GM10847 (cell line): Measurements from ENCODE around the gene C16orf96.

ENCODE experiments used
- POLR2A ChIP-seq: IDR thresholded peaks from 2 replicates; pipeline ENCODE4 v1.6.1; 2011; ENCODE audit not compliant: insufficient read length; ENCODE audit errors: extremely low read depth

Gene C16orf96

DNA sequence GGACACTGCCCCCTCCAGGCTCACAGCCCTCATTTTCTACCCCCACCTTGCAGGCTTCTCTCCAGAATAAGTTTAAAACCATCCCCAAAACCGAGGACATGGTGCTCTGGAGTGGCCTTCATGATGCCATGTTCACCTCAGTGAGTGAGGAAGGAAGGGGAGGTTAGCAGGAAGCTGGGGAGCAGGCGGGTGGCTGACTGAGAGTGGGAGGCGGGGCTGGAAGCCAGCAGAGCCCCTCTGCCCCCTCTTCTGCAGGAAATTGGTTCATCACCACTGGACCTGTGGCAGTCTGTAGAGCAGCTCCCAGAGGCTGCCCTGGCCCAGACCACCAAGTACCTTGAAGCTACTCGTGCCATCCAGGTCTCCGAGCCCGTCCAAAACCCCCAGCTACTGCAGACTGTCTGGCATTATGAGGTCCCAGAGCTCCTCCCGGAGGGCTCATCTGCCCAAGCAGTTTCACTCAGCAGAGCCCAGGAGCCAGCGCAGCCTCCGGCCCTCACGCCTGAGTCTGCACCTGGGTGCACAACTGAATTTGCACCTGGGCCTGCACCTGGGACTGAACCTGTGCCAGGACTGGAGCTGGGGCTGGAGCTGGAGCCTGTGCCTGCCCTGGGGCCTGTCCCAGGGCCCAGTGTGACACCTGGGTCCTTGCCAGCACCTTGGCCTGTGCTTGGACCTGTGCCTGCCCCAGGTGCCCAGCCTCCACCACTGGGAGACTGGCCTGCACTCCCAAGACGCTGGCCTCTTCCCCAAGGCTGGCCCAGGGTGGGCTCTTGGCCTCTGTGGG, 19.0 kb downstream of the C16orf96 start:
- no peak for TF ChIP-seq POLR2A

- TF ChIP-seq POLR2A, result no peak
Observed at GRCh38 chr16:4576008-4576407, 19.9 kb downstream of the C16orf96 start.

DNA sequence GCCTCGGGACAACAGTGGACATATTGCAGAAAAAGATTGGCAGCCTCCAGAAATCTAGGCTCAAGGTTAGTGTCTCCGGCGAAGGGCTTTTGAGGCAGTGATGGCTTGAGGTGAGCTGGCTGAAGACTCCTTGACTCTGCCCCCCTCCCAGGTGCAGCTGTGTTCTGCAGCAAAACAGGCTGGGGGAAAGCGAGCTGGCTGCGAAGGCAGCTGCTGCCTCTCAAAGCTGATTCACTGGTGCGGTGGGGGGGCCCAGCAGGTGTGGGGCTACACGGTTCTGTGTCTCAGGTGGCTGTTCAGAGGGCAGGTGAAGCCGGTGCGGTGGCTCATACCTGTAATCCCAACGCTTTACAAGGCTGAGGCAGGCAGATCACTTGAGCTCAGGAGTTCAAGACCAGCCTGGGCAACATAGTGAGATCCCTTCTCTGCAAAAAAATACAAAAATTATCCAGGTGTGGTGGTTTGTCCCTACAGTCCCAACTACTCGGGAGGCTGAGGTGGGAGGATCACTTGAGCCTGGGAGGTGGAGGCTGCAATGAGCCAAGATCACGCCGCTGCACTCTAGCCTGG, 22.9 kb downstream of the C16orf96 start:
- no peak for TF ChIP-seq POLR2A

GRCh38 chr16:4580250-4580649, 24.1 kb downstream of the C16orf96 start:
- TF ChIP-seq POLR2A, result no peak

- no peak for TF ChIP-seq POLR2A
Observed at GRCh38 chr16:4583906-4584305, 27.8 kb downstream of the C16orf96 start.

DNA sequence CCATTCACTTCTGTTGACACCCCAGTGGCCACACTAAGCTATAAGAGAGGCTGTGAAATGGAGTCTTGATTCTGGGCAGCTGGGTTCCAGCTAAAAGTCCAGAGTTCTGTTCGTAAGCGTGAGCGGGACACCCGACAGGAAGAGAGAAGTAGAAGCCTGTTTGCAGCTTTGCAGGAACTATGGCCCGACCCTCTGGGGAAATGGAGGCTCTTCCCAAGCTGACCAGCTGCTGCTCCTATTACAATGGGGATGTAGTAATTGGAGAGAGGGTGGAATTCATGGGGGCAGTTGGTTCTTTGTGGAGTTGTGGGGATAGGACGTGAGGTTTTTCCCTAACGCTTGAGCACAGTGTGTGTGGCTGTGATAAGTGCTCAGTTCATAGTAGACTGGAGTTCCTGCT, 30.2 kb downstream of the C16orf96 start:
- no peak for TF ChIP-seq POLR2A

GRCh38 chr16:4588386-4588785, 32.2 kb downstream of the C16orf96 start:
- no peak for TF ChIP-seq POLR2A

DNA sequence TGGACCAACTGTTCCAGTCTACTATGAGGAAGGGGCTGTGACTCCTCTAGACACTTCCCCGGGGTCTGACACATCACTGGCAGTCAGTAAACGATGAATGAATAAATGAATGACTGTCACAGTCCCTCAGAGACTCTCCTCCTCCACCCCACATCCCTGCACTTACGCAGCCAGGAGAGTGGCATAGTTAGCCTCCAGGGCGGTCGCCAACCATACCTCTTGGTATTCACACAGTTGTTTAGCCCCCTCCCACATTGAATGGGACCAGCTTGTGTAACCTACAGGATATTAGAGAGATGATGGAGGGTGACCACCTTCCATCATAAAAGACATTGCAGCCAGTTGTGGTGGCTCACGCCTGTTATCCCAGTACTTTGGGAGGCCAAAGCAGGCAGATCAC, 32.8 kb downstream of the C16orf96 start:
- no peak for TF ChIP-seq POLR2A

- no peak for TF ChIP-seq POLR2A
Observed at GRCh38 chr16:4591191-4591590, 35.1 kb downstream of the C16orf96 start.

DNA sequence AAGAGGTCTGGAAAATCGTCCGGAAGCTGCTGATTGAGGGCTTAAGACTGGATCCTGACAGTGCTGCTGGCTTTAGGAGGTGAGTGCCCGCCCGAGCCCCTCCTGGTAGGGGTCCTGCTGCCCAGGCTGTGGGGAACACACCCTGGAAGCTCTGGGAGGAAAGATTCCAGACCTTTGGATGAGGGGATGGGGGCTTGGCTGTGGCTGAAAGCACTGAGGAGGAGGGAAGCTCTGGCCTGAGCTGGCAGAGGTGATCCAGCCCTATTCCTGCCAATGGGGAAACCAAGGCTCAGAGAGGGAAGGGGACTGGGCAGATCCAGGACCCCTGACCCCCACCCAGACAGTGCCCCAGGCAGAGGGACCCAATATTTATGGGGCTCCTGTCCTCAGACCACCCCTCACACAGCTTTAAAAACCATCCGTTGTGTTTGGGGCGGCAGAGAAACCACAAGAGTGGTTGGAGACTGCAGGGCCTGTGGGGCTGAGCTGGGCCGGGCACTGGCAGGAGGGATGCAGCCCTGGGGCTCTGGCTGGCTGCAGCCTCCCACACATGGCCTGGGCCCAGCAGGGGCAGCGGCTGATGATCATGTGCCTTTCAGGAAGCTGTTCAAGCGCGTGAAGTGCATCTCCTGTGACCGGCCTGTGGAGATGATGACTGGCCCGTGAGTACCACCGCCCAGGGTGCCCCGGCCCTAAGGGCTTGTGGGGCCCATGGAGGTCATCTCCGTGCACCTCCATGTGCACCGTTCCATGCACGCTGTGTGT, 35.7 kb downstream of the C16orf96 start:
- no peak for TF ChIP-seq POLR2A

GRCh38 chr16:4593086-4593485, 36.9 kb downstream of the C16orf96 start:
- TF ChIP-seq POLR2A, result no peak

DNA sequence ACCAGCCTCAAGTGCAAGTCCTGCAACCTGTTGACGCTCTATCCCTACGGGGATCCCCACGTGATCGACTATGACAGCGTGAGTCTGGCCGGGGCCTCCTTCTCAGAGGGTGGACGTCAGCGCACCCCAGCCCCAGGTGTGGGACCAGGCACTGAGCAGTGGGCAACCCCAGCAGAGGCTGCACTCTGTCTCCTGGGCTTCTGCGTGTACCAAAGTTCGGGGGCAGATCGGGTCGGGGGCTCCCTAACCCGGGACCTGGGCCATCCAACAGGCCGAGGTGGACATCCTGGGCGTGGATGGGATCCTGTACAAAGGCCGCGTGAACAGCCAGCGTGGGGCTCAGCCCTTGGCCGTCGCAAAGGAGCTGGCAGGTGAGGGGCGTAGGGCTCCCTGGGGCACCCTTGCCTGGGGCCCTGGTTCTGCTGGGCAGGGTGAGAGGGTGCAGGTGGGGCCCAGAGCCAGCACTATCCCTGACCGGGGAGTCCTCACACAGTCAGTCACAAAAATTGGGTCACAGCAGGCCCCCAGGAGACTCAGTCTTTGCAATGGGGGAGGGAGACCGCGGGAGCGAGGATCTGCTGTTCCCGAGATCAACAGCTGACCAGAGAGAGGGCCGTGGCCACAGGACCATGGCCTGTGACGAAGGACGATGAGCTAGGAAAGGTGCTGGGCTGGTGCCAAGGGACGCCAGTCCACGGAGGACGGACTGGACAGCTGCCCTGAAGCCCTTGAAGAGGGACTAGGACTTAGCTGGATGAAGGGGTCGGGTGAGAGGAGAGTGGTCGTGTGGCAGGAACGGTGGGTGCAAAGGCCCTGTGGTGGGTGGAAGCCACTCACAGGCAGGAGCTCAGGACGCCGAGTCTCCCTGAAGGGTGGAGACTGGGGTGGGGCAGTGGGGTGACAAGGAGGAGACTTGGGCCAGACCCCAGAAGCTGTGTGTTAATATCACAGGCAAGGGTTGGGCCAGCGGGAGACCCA, 38.6 kb downstream of the C16orf96 start:
- no peak for TF ChIP-seq POLR2A

- TF ChIP-seq POLR2A, result no peak
Observed at GRCh38 chr16:4597174-4597573, 41.0 kb downstream of the C16orf96 start.

- TF ChIP-seq POLR2A, result no peak
Observed at GRCh38 chr16:4599037-4599436, 42.9 kb downstream of the C16orf96 start.

DNA sequence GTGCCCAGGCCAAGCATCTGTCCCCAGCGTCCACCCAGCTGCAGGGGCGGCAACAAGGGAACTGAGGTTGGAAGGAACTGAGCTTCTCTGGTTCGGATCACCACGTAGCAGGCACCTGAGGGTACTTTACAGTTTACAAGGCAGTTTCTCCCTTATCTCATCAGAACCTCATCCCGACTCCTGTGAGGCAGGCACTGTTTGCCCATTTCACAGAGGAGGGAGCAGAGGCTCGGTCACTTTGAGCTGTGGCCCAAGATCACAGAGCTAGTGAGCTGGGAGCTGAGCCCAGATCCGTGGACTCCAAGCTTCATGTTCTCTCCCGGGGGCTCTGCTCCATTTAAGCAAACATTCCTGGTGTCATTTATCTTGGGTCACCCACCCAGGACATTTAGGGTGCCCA, 43.4 kb downstream of the C16orf96 start:
- no peak for TF ChIP-seq POLR2A
